Ecto neural progenitor cell (in vitro differentiated cells): ENCODE measurements around the gene JUP.

Source experiments
- DNase-seq: peaks from one replicate; pipeline ENCODE4 v3.0.0-alpha.2; 2018; ENCODE audit warnings: low spot score

Gene JUP

DNA sequence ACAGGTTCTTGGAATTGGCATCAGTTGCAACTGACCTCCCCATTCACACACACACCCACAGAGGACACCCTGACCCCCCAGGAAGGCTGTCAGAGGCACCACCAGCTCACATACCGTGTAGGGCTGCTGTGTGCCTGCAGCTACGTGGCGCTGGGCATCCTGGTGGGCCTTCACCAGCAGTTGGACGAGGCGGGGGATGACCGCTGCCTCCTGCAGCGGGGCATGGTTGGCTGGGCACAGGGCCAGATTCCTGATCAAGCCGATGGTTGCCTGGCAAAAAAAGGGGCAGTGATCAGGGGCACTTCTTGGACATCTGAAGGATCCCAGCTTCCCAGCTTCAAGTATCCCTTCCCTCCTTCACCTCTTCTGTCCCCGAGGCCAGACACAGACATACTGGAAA, 27.9 kb downstream of the JUP start:
- no peak for DNase-seq

GRCh38 chr17:41754066-41754465, 32.4 kb downstream of the JUP start:
- DNase-seq = no peak

DNA sequence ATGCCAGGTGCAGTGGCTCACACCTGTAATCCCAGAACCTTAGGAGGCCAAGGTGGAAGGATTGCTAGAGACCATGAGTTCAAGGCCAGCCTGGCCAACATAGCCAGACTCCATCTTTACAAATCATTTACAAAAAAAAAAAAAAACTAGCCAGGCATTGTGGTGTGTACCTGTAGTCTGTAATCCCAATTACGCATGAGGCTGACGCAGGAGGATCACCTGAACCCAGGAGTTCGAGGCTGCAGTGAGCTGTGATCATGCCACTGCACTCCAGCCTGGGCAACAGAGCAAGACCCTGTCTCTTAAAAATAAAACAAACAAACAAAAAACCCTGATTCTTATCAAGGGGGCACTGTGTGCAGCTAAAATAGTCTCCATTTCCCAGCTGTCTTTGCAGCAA, 35.2 kb downstream of the JUP start:
- no peak for DNase-seq

GRCh38 chr17:41750862-41751261, 35.6 kb downstream of the JUP start:
- no peak for DNase-seq

- no peak for DNase-seq
Measured at GRCh38 chr17:41748275-41748674, 38.2 kb downstream of the JUP start.

DNA sequence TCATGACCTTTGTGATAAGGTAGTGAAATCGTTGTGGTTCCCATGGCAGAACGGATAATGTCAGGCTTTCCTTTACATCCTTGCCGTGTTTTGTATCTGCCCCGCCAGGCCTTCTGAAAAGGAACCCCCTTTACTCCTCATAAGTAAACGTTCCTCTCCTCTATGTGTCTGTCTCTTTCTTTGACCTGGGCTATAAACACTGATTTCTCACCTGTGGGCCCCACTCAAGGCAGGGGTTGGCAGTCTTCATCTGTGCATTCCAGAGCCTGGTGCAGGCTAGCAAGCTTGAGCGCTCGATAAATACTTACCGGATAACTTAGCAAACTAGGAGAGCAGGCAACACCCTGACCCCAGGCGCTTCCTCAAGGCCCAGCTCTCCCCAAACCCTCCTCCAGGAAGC, 44.8 kb downstream of the JUP start:
- DNase-seq = no peak

DNA sequence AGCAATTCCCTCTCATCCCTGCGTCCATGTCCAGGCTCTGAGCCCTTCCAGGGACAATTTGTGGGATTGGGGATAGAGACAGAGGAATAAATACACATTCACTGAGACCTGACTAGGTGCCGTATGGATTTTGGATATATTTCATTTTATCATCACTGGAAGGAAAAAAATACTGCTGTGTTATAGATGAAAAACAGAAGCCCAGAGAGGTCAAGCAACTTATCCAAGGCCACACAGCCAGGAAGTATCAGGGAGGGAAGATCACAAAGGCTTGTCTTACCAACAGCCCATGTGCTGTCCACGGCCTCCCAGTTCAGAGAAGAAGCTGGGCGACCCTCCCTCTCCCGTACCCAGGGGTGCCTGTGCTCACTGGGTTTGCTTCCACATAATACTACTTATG, 46.0 kb downstream of the JUP start:
- DNase-seq = no peak

GRCh38 chr17:41739661-41740352, 46.7 kb downstream of the JUP start:
- DNase-seq = no peak

GRCh38 chr17:41738801-41739112, 47.8 kb downstream of the JUP start:
- no peak for DNase-seq

DNA sequence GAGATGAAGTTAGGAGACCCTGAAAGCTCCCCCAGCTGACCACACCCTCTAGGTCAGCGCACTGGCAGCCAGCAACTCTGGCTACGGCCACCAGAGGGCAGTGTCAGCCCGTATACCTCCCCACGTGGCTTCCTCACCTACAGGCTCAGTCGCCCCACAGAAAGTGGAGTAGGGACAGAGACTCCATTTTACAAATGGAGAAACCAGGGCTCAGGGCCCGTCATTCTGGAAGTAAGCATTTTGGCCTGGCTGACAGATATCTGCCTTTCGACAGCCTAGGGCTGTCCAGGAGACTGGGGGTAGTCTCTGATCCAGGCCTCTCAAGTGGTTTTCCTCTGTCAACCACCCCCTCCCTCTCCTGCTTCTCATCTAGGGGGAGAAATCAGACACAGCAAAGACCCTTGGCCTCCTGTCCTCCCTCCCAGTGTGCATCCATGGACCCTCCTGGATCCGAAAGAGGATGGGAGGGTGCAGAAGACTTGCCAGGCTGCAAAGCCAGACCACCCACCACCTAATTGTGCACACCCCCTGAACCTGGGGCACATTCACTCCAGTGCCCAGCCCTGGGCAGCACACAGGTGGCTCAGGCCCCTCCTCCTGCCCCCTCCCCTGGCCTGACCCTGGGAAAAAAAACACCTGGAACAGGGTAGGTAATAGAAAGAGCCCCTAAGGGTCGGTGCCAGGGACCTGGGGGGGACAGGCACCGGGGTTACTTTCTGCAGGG, 48.3 kb downstream of the JUP start:
- peak; percentile 96 for DNase-seq

GRCh38 chr17:41737680-41738023, 48.9 kb downstream of the JUP start:
- DNase-seq = no peak

DNA sequence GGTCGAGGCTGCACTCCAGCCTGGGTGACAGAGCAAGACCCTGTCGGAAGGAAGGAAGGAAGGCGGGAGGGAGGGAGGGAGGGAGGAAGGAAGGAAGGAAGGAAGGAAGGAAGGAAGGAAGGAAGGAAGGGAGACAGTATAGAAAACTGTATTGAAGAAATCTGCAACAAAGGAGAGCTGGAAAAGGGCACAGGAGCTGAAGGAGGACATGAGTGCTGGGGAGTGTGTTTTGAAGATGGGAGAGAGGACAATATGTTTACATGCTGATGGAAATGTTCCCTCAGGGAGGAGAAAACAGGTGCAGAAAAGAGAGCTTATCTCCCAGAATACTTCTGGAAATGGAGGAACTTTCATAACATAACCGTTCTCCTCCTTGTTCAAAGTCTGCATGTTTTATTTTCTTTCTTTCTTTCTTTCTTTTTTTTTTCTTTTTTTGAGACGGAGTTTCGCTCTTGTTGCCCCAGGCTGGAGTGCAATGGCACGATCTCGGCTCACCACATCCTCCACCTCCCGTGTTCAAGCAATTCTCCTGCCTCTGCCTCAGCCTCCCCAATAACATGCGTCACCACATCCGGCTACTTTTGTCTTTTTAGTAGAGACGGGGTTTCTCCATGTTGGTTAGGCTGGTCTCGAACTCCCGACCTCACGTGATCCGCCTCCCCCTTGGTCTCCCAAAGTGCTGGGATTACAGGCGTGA, 49.4 kb downstream of the JUP start:
- DNase-seq = no peak

GRCh38 chr17:41735744-41736143, 50.8 kb downstream of the JUP start:
- no peak for DNase-seq

GRCh38 chr17:41734949-41735313, 51.6 kb downstream of the JUP start:
- no peak for DNase-seq

DNA sequence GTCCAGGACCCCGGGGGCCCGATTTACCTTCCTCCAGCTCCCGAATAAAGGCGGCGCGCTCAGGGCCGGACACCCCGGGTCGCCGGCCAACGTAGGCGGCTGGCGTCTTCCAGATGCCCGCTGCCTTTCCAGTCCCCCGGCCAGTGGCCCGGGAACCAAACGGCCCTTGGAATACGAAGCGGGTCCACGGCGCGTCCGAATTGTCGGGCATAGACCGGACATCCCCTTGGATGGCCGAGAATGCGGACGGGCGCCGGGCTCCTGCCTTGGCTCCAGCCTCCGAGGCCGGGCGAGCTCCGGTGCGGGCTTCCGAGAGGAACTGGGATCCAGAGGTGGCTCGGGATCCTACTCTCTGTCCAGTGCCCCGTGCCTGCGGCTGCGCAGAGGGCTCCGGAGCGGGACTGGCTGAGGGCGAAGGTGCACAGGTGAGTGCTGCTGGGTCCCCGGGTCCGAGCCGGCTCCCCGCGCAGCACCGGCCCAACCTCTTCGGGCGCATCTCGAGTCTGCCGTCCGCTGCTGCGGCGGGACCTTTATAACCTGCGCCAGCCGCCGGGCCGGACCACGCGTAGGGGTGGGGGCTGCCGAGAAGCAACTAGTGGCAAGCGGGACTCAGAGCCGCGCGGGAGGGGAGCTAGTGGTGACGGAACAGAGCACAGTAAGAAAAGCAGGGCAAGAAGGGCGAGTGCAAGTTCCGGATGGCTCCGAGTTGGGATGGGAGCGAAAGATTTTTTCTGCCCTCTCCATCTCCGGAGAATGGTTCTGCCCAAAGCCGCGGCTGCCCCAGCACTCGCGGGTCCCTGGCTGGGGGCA, 52.2 kb downstream of the JUP start, which contains the start of gene HAP1:
Gene HAP1 (minus strand): TSS at position 505 of the 810 bp plus-strand sequence. CDS start 9 bp downstream, at position 496.
- peak; percentile 92 for DNase-seq

- DNase-seq = no peak
Measured at GRCh38 chr17:41733348-41734138, 53.0 kb downstream of the JUP start.

DNA sequence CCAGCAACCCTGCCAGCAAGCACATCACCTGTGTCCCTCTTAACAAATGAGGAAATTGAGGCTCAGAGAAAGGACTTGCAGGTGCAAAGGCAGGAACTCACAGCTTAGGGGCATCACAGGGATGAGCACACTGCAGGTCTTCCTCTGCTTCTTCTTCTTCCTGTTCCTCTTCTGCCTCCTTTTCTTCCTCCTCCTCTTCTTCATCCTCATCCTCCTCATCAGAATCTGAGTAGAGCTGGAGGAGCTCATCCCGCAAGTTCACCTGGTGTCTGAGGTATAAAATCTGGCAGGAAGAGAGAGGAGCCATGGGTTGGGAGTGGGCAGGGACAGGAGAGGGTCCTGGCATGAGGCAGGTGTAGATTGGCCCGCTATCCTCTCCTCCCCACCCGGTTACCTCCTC, 54.7 kb downstream of the JUP start:
- no peak for DNase-seq

GRCh38 chr17:41730479-41730878, 56.0 kb downstream of the JUP start:
- DNase-seq = no peak

DNA sequence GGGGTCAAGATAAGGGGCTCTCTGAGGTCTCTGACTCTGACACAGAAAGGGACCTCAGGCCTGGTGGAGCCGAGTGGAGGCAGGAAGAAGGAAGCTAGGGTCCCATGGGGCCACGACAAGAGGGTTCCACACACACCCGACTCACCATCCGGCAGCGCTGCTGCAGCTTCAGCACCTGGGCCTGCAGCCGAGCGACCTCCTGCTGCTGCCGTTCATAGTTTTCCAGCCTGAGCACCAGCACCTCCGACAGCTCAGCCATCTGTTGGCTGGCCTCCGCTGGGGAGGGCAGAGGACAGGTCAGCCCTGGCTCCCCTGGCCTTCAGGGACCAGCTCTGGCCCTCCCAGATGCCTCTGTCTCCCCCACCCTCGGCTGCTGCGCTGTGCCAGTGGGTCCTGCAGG, 58.5 kb downstream of the JUP start:
- DNase-seq = no peak

DNA sequence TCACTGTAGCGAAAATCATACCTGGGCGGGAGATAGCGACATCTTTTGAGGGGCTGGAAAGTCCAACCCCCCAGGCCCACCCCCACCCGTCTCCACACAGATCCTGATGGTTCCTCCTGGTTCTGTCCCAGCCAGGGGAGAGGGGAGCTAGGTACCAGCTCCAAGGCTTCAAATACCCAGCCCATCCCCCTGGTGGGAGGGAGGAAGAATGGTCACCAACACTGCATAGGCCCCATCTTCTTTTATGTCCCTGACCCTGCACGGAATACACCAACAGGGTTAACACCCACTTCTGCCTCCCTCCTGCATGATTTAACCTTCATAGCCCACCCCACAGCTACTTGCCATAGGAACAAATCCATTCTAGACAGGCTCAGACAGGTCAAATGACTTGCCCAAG, 61.4 kb downstream of the JUP start:
- DNase-seq = no peak

- DNase-seq = no peak
Measured at GRCh38 chr17:41724476-41725050, 61.9 kb downstream of the JUP start.
